Small intestine (tissue), 7 donors: ENCODE measurements around the gene FOXA2. TPM values are rescaled to one million over a fixed set of nuclear protein-coding genes. Genes with fewer than 3 reads are reported as not detected.

Source experiments
- DNase-seq, 2 donors: peaks; one replicate each; pipeline versions ENCODE4 v3.0.0 to v3.0.0-alpha.2; 2013
- FAIRE-seq: peaks from 2 replicates; lab custom pipeline; 2012; peaks lifted over from hg19 to GRCh38; lab: Jason Lieb, UNC
- H3K27ac ChIP-seq, 3 donors: one replicate each; pipeline ENCODE4 v1.5.1; 2013; ENCODE audit warnings: low read length in 2 of 3, mild to moderate bottlenecking in 2 of 3, control low read depth in 1 of 3, inconsistent platforms in 1 of 3, low read depth in 1 of 3, moderate library complexity in 1 of 3
- H3K27me3 ChIP-seq, 3 donors: one replicate each; pipeline ENCODE4 v1.6.1; 2013; ENCODE audit warnings: low read length in 3 of 3, inconsistent platforms in 1 of 3; ENCODE audit not compliant: control insufficient read depth in 3 of 3, insufficient read depth in 3 of 3
- H3K36me3 ChIP-seq, 3 donors: one replicate each; pipeline ENCODE4 v1.6.1; 2013; ENCODE audit warnings: low read length in 3 of 3, inconsistent platforms in 1 of 3, low read depth in 1 of 3, mild to moderate bottlenecking in 1 of 3, moderate library complexity in 1 of 3; ENCODE audit not compliant: control insufficient read depth in 3 of 3, insufficient read depth in 2 of 3
- H3K4me1 ChIP-seq, 3 donors: one replicate each; pipeline ENCODE4 v1.6.1; 2013; ENCODE audit warnings: low read length in 2 of 3, inconsistent platforms in 1 of 3, low read depth in 1 of 3, mild to moderate bottlenecking in 1 of 3, moderate library complexity in 1 of 3; ENCODE audit not compliant: control insufficient read depth in 3 of 3, insufficient read depth in 2 of 3
- H3K4me3 ChIP-seq, 3 donors: one replicate each; pipeline ENCODE4 v1.5.1; 2013; ENCODE audit warnings: low read length in 3 of 3, control low read depth in 1 of 3, inconsistent platforms in 1 of 3, low read depth in 1 of 3, mild to moderate bottlenecking in 1 of 3, moderate library complexity in 1 of 3
- H3K9me3 ChIP-seq, 2 donors: one replicate each; pipeline ENCODE4 v1.6.1; 2013; ENCODE audit warnings: low read depth in 1 of 2, low read length in 1 of 2; ENCODE audit not compliant: control insufficient read depth in 2 of 2, insufficient read depth in 1 of 2
- WGBS, 3 donors: extraction: QIAGEN DNeasy Blood & Tissue Kit; methylation state at CpG; one replicate each; pipeline ENCODE4 v1.1.7; 2013; 5-methylcytosine and 5-hydroxymethylcytosine counted together
- polyA plus RNA-seq, 4 donors: library from polyadenylated mRNA; stranded (reverse) in 3 of 4; unstranded in 1 of 4; fragments of 200-250 nt in 3 of 4; fragments of 120-200 nt in 1 of 4; gene quantifications; one replicate each; pipeline versions ENCODE4 v1.2.1 to v1.2.3, GENCODE V29; 2013
- donor health status: healthy with polysubstance abuse.
- donor health status: control.
- donor health status: control.
- donor health status: Bipolar disorder and iron deficiency.
- donor health status: healthy.

Gene FOXA2
- polyA plus RNA-seq, 4 donors, result 0.45 to 6.5 (median 2.0) TPM

DNA sequence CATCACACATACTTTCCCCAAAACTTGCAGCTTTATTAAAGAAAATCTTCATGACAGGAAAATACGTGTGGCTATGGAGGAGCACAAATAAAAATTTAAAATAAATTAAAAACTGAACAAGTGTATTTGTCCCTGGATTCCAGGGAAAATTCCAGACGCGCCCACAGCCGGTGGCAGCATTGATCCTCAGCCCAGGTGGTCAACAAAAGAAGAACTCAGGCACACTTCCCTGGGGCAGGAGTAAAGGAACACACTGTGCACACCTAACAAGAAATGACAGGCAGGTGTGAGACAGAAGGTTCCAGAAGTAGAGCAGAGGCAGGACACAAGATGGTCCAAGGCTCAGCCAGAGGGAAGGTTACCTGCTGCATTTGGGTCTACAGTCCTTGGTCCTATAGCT, 36.3 kb downstream of the FOXA2 start:
- Histone ChIP-seq H3K9me3 (peaks cover 0 to 7% of the 10 kb centered on the region in 2 donors), H3K27ac (no peak overlapping the region), H3K27me3 (peaks cover 0 to 2% (median 0%) of the 10 kb centered on the region in 3 donors), H3K4me3 (no peak overlapping the region), H3K4me1 (no peaks in the 10 kb centered on the region), H3K36me3 (no peaks in the 10 kb centered on the region)
- no peak for FAIRE-seq
- 60 to 79% (median 65%) methylated on average over 4 of the region's 4 CpGs for WGBS, 3 donors
- DNase-seq, result no peak

DNA sequence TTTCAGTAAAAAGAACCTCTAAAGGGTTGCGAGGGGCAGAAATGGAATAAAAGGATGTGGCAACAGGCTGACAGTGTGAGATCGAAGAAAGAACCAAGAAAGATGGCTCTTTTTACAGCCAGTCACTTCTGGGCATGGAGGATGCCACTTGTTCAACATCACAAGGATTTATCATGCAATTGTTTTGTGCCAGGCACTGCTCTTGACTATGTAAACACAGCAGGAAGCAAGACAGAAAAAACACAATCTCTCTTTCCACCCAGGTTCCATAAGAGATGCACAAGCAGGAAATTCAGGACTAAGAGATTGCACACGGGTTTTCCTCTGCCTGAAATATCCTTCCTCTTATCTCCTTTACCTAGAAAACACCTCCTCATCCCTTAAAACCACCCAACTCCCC, 38.0 kb downstream of the FOXA2 start:
- WGBS, 3 donors, result 53 to 54% (median 54%) methylated on average over 3 of the region's 3 CpGs
- DNase-seq (no peak), FAIRE-seq (no peak)
- H3K4me1 ChIP-seq, result no peaks in the 10 kb centered on the region
- peaks cover 0 to 7% of the 10 kb centered on the region in 2 donors for H3K9me3 ChIP-seq
- H3K27me3 ChIP-seq, result peaks cover 0 to 2% (median 0%) of the 10 kb centered on the region in 3 donors
- no peaks in the 10 kb centered on the region for H3K36me3 ChIP-seq
- no peak overlapping the region for H3K4me3 ChIP-seq
- H3K27ac ChIP-seq, result no peak overlapping the region

GRCh38 chr20:22545045-22545444, 39.3 kb downstream of the FOXA2 start:
- Histone ChIP-seq H3K4me1 (no peaks in the 10 kb centered on the region), H3K9me3 (peaks cover 0 to 7% of the 10 kb centered on the region in 2 donors), H3K27me3 (peaks cover 0 to 7% (median 0%) of the 10 kb centered on the region in 3 donors), H3K36me3 (no peaks in the 10 kb centered on the region), H3K27ac (no peak overlapping the region), H3K4me3 (no peak overlapping the region)
- FAIRE-seq (no peak), DNase-seq (no peak)

DNA sequence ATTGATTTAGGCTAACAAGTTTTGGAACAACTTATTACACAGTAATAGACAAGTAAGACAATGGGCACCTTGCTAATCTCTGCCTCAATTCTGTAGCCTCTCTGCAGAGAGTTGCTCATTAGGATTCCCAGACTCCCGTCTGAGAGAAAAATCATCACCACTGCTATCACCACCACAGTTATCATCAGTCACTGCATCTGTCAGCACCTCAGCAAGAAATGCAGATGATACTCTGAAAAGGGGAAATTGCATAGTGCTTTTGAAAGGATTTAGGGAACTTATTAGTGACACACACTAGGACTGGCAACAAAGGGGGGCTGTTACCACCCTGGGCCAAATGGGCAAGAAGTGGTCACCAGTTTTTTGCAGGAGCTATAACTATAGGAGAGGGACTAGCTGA, 39.9 kb downstream of the FOXA2 start:
- WGBS, 3 donors, result 54 to 78% (median 72%) methylated on average over 1 of the region's 1 CpG

GRCh38 chr20:22542427-22542826, 41.9 kb downstream of the FOXA2 start:
- Histone ChIP-seq H3K36me3 (no peaks in the 10 kb centered on the region), H3K27ac (no peak overlapping the region), H3K27me3 (peaks cover 0 to 7% (median 0%) of the 10 kb centered on the region in 3 donors), H3K4me3 (no peak overlapping the region), H3K4me1 (no peaks in the 10 kb centered on the region), H3K9me3 (no peaks in the 10 kb centered on the region)
- DNase-seq (no peak), FAIRE-seq (no peak)
- WGBS, 3 donors, result 13 to 35% (median 22%) methylated on average over 1 of the region's 1 CpG

More for the DNA sequence above, 39.9 kb downstream of the FOXA2 start:
- Histone ChIP-seq H3K4me1 (no peaks in the 10 kb centered on the region), H3K27ac (no peak overlapping the region), H3K36me3 (no peaks in the 10 kb centered on the region), H3K4me3 (no peak overlapping the region), H3K9me3 (peaks cover 0 to 5% of the 10 kb centered on the region in 2 donors), H3K27me3 (peaks cover 0 to 7% (median 0%) of the 10 kb centered on the region in 3 donors)
- no peak for DNase-seq
- FAIRE-seq, result no peak

DNA sequence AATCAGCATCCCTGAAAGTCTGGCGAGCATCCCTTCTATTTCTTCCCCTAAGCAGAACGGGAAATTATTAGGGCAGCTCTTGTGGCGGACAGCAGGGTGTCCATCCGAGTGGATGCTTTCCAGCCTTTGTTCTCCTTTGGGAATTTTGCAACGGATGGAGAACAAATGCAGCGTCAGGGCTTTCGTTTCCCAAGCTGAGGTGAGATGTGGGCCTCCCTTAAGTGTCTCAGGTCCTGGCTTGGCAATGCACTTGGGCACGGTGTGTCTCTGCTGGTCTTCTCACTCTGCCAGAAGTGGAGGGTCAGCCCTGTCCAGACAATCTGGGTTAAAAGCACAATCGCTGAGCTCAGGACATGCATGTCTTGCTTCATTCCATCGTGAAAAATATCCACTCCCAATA, 43.5 kb downstream of the FOXA2 start:
- WGBS, 3 donors, result 74 to 79% (median 75%) methylated on average over 10 of the region's 10 CpGs
- Histone ChIP-seq H3K4me3 (no peak overlapping the region), H3K27ac (no peak overlapping the region), H3K36me3 (no peaks in the 10 kb centered on the region), H3K27me3 (peaks cover 0 to 4% (median 0%) of the 10 kb centered on the region in 3 donors), H3K9me3 (no peaks in the 10 kb centered on the region), H3K4me1 (no peaks in the 10 kb centered on the region)
- no peak for FAIRE-seq
- no peak for DNase-seq

- H3K27ac ChIP-seq, result no peak overlapping the region
- 67 to 71% (median 70%) methylated on average over 4 of the region's 4 CpGs for WGBS, 3 donors
- H3K27me3 ChIP-seq, result peaks cover 0 to 4% (median 0%) of the 10 kb centered on the region in 3 donors
- H3K4me3 ChIP-seq, result no peak overlapping the region
- DNase-seq, result peak in 1 of 2 donors; percentile 28
- no peaks in the 10 kb centered on the region for H3K4me1 ChIP-seq
- H3K9me3 ChIP-seq, result no peaks in the 10 kb centered on the region
- no peaks in the 10 kb centered on the region for H3K36me3 ChIP-seq
- FAIRE-seq, result no peak
Measured at GRCh38 chr20:22536956-22537756, 47.2 kb downstream of the FOXA2 start.

DNA sequence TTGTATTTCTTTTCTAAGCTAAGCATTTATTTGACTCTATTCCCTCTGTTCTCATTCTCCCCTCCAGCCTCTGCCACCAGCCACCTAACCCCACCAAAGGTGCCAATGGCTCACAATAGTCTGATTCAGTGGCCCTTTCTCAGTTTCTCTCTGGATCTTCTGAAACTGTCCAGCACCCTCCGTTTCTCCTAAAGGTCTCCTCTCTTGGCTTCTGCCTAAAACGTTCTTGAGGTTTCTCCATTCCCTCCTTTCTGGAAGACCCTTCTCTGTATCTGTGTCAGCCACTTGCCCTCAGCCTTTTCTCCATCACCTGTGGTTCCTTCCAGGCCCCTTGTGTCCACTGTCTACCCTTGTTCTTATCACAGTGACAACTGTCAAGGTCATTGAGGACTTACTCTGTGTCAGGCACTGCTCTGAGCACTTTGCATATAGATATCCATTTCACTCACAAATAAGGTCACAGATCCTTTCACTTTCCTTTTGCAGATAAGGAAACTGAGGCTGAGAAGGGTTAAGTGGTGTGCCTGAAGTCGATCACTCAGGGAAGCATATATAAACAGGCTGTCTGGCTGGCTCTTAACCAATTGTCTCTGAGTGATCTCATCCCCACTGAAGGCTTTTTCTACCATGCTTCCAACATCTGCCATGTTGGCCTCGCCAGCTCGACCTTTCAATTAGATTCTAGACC, 48.1 kb downstream of the FOXA2 start:
- FAIRE-seq (no peak), DNase-seq (no peak)
- WGBS, 3 donors, result 76 to 86% (median 82%) methylated on average over 5 of the region's 5 CpGs
- Histone ChIP-seq H3K27me3 (peaks cover 0 to 4% (median 0%) of the 10 kb centered on the region in 3 donors), H3K4me1 (no peaks in the 10 kb centered on the region), H3K4me3 (no peak overlapping the region), H3K36me3 (no peaks in the 10 kb centered on the region), H3K9me3 (no peaks in the 10 kb centered on the region), H3K27ac (no peak overlapping the region)
